OCI-LY3 (cell line): ENCODE results near the gene FAHD1.

Experiments used
- H2AFZ ChIP-seq: fragments of 200-600, 300-600 bp; shearing (Covaris generic); 2 replicates; pipeline ENCODE4 v1.6.0; 2014; ENCODE audit warnings: antibody characterized with exemption, low read depth, low read length
- H3K27ac ChIP-seq: fragments of 200-600, 300-600 bp; sonication (generic); 2 replicates; pipeline ENCODE4 v1.5.1; 2014; ENCODE audit warnings: mild to moderate bottlenecking, low read length, moderate library complexity, mixed read lengths
- H3K27me3 ChIP-seq: fragments of 200-600, 300-600 bp; sonication (generic); 2 replicates; pipeline ENCODE4 v1.6.1; 2014; ENCODE audit warnings: low read depth, low read length, mixed read lengths
- H3K36me3 ChIP-seq: fragments of 200-600, 300-600 bp; sonication (generic); replicated peaks from 2 replicates; pipeline ENCODE3; 2014; ENCODE audit warnings: low read depth, low read length, mixed read lengths
- H3K4me1 ChIP-seq: fragments of 300-600, 200-600 bp; sonication (generic); 2 replicates; pipeline ENCODE4 v1.6.1; 2014; ENCODE audit warnings: low read length, mixed read lengths
- H3K4me2 ChIP-seq: fragments of 200-600, 300-600 bp; sonication (generic); 2 replicates; pipeline ENCODE4 v1.6.1; 2014; ENCODE audit warnings: low read length, mixed read lengths
- H3K4me3 ChIP-seq: fragments of 300-600, 200-600 bp; sonication (generic); 2 replicates; pipeline ENCODE4 v1.5.1; 2014; ENCODE audit warnings: antibody characterized with exemption, mild to moderate bottlenecking, low read length, moderate library complexity
- H3K79me2 ChIP-seq: fragments of 300-600, 200-600 bp; shearing (Covaris generic); 2 replicates; pipeline ENCODE4 v1.6.1; 2014; ENCODE audit warnings: mild to moderate bottlenecking, low read length, mixed read lengths
- H3K9ac ChIP-seq: fragments of 300-600, 200-600 bp; shearing (Covaris generic); 2 replicates; pipeline ENCODE4 v1.6.0; 2014; ENCODE audit warnings: mild to moderate bottlenecking, low read length, moderate library complexity
- H3K9me3 ChIP-seq: fragments of 200-600, 300-600 bp; shearing (Covaris generic); 2 replicates; pipeline ENCODE4 v1.6.1; 2014; ENCODE audit warnings: low read length, mixed read lengths; ENCODE audit not compliant: insufficient read depth
- H4K20me1 ChIP-seq: fragments of 200-600, 300-600 bp; sonication (generic); 2 replicates; pipeline ENCODE4 v1.6.1; 2016; ENCODE audit warnings: low read length, mixed read lengths; ENCODE audit not compliant: insufficient read depth
- CTCF ChIP-seq: fragments of 200-600, 300-600 bp; sonication (generic); IDR thresholded peaks from 2 replicates; pipeline ENCODE4 v1.5.1; 2014; ENCODE audit warnings: antibody characterized with exemption, low read length, low read depth
- EZH2phosphoT487 ChIP-seq: fragments of 200-600 bp; shearing (Covaris generic); IDR thresholded peaks from 2 replicates; pipeline ENCODE4 v1.6.1; 2018; ENCODE audit warnings: antibody characterized with exemption, mixed run types, low read depth

Gene FAHD1

DNA sequence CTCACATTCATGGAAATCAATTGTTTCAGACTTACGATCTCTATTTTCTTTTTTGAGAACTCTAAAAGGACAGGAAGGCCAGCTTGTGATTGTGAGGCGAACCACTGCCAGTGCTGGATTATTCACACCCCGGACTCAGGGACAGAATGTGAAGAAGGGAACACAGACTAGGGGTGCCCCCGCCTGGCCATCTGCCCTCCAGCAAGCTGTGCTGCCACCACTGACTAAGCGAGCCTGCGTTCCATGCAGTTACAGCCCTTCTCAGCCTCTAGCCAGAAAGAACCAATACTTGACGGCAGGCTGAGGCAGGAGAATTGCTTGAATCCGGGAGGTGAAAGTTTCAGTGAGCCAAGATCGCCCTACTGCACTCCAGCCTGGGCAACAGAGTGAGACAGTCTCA lies 3.2 kb upstream of the FAHD1 start:
- H3K27ac ChIP-seq = no peak overlapping the region
- H3K4me1 ChIP-seq = peaks cover 20% of the 10 kb centered on the region
- no peaks in the 10 kb centered on the region for H3K9me3 ChIP-seq
- H2AFZ ChIP-seq = no peak overlapping the region
- no peak overlapping the region for H3K9ac ChIP-seq
- no peaks in the 10 kb centered on the region for H4K20me1 ChIP-seq
- no peaks in the 10 kb centered on the region for H3K36me3 ChIP-seq
- no peak overlapping the region for H3K4me2 ChIP-seq
- no peak overlapping the region for H3K4me3 ChIP-seq
- peak; percentile 41 for TF ChIP-seq CTCF
- TF ChIP-seq EZH2phosphoT487 = no peak
- no peaks in the 10 kb centered on the region for H3K27me3 ChIP-seq
- peaks cover 25% of the 10 kb centered on the region for H3K79me2 ChIP-seq

DNA sequence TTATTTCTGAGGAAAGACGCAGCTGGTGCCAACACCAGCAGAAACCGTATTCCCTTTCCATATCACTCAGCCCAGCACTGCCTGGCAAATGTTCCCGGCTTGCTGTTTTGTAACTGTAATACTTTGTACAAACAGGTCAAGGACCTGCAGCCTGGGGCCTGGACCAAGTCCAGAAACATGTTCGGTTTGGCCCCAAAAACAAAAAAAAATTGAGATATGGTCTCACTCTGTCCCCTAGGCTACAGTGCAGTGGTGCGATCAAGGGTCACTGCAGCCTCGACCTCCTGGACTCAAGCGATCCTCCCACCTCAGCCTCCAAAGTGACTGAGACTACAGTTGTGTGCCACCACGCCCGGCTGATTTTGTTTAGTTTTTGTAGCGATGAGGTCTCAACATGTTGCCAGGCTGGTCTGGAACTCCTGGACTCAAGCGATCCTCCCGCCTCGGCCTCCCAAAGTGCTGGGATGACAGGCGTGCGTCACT lies 1.6 kb upstream of the FAHD1 start:
- Histone ChIP-seq H2AFZ (no peak overlapping the region), H3K4me1 (peaks cover 20% of the 10 kb centered on the region), H3K27ac (no peak overlapping the region), H4K20me1 (no peaks in the 10 kb centered on the region), H3K4me2 (peak overlapping the region; percentile 75), H3K4me3 (peak overlapping the region; percentile 97), H3K27me3 (no peaks in the 10 kb centered on the region), H3K36me3 (peaks cover 3% of the 10 kb centered on the region), H3K79me2 (peaks cover 35% of the 10 kb centered on the region), H3K9me3 (no peaks in the 10 kb centered on the region), H3K9ac (peak overlapping the region; percentile 31; the same call in 1 of the 2 replicates)
- TF ChIP-seq EZH2phosphoT487 (no peak), CTCF (no peak)

DNA sequence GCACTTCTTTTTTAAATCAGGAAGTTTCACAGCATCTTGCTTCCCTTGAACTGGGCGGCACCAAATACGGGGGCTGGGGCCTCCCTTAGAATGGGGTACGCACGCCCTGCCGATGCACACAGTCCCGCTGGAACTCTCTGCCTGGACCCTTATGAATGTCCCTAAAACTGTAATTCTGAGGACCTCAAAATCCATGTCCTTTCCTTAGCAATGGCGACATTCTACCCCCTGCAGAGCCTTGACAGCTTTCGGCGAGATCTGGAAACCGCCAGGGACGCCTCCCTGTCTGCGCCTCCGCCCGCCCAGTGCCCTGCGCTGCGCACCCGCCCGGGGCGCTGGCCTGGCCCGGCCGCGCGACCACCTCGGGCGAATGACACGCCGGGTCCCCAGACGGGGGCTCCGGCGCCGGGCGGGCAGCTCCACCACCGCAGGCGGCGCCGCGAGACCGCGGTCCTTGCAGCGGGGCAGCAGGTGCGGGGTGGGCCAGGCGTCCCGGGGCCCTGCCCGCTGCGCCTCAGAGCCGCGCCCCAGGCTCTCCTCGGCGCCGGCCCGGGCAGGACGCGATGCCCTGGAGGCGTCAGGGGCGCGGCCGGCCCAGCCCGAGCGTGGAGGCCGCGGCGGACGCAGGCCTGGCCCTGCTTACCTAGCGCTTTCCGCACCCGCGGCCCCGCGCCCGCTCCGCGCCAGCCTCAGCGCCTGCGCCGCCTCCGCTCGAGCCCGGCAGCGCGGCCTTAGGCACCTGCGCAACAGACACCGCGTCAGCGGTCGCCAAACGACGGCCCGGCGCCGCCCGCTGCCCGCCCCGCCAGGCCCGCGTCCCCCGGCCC lies 929 bp upstream of the FAHD1 start:
- peak overlapping the region; percentile 31; the same call in 1 of the 2 replicates for H3K9ac ChIP-seq
- H3K9me3 ChIP-seq = no peaks in the 10 kb centered on the region
- no peak overlapping the region for H3K27ac ChIP-seq
- H4K20me1 ChIP-seq = no peaks in the 10 kb centered on the region
- H3K27me3 ChIP-seq = no peaks in the 10 kb centered on the region
- H2AFZ ChIP-seq = no peak overlapping the region; the same call in 1 of the 2 replicates
- peaks cover 3% of the 10 kb centered on the region for H3K36me3 ChIP-seq
- TF ChIP-seq CTCF = no peak
- no peak for TF ChIP-seq EZH2phosphoT487
- peak overlapping the region; percentile 97 for H3K4me3 ChIP-seq
- peaks cover 35% of the 10 kb centered on the region for H3K79me2 ChIP-seq
- H3K4me2 ChIP-seq = peak overlapping the region; percentile 75
- peaks cover 20% of the 10 kb centered on the region for H3K4me1 ChIP-seq

DNA sequence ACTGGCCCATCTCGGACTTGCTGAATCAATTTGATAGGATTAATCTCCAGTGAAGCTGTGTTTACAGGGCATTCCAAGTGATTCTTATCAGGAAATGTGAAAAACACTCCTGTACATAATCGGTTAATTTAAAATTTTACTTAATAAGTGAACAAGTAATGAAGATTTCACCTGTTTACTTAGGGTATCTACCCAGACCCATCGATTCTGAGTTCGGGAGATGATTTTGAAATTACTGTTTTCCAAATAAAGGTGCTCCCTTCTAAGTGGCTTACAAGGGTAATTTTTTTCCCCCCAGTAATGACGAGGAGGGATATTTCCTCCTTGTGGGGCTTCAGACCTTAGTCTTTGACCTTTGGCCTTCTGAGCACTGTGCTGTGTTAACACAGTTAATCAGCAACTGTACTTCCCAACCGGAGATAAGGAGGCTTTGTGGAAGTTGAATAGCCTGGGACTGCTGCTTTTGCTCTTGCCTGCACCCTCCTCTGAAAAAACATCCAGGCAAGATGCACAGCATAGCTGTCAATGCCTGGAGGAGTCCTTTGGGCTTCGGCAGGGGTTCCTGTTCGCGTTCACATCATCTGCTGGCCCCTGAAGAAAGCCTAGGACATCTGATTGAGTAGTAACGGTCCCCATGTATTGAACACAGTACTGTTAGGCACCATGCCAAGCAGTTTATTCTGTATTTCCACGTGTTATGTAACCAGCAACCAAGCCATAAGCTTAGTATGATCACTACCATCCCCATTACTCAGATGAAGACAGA lies 1.8 kb downstream of the FAHD1 start:
- Histone ChIP-seq H3K27ac (no peak overlapping the region), H3K79me2 (peaks cover 35% of the 10 kb centered on the region), H3K4me2 (no peak overlapping the region), H3K36me3 (peaks cover 3% of the 10 kb centered on the region), H4K20me1 (no peaks in the 10 kb centered on the region), H3K4me1 (peaks cover 20% of the 10 kb centered on the region), H3K27me3 (no peaks in the 10 kb centered on the region), H3K9ac (no peak overlapping the region), H2AFZ (no peak overlapping the region), H3K4me3 (no peak overlapping the region), H3K9me3 (no peaks in the 10 kb centered on the region)
- TF ChIP-seq CTCF = no peak
- TF ChIP-seq EZH2phosphoT487 = no peak
